Mesendoderm (in vitro differentiated cells): Measurements from ENCODE around the gene HS3ST5.

Experiments
- DNase-seq: peaks from one replicate; pipeline ENCODE4 v3.0.0; 2013
- H2AK5ac ChIP-seq: 2 replicates; pipeline ENCODE4 v1.6.1; 2013; ENCODE audit warnings: low read length, inconsistent platforms
- H2BK120ac ChIP-seq: 2 replicates; pipeline ENCODE4 v1.6.1; 2013; ENCODE audit warnings: low read depth, mild to moderate bottlenecking, low read length, moderate library complexity, mixed read lengths
- H2BK15ac ChIP-seq: replicated peaks from 2 replicates; pipeline ENCODE4 v1.6.1; 2013; ENCODE audit warnings: low read depth, mild to moderate bottlenecking, moderate library complexity
- H2BK5ac ChIP-seq: 2 replicates; pipeline ENCODE4 v1.6.1; 2013; ENCODE audit warnings: low read length, inconsistent platforms
- H3K18ac ChIP-seq: 2 replicates; pipeline ENCODE4 v1.6.1; 2013; ENCODE audit warnings: mild to moderate bottlenecking, low read length, mixed read lengths
- H3K23ac ChIP-seq: one replicate; pipeline ENCODE4 v1.6.1; 2013; ENCODE audit warnings: low read length
- H3K27ac ChIP-seq: 2 replicates; pipeline ENCODE4 v1.5.1; 2013; ENCODE audit warnings: low read depth, mild to moderate bottlenecking, inconsistent platforms, low read length, moderate library complexity
- H3K27me3 ChIP-seq: 2 replicates; pipeline ENCODE4 v1.6.1; 2013; ENCODE audit warnings: low read length, control low read depth, mild to moderate bottlenecking, inconsistent platforms; ENCODE audit not compliant: insufficient read depth, poor library complexity
- H3K36me3 ChIP-seq: 2 replicates; pipeline ENCODE4 v1.6.1; 2013; ENCODE audit warnings: low read length, inconsistent platforms; ENCODE audit not compliant: control insufficient read depth, insufficient read depth
- H3K4ac ChIP-seq: one replicate; pipeline ENCODE4 v1.6.1; 2013; ENCODE audit warnings: low read depth, mild to moderate bottlenecking, low read length, moderate library complexity
- H3K4me1 ChIP-seq: 2 replicates; pipeline ENCODE4 v1.6.1; 2013; ENCODE audit warnings: low read depth, low read length, inconsistent platforms; ENCODE audit not compliant: control insufficient read depth
- H3K4me2 ChIP-seq: 2 replicates; pipeline ENCODE4 v1.6.1; 2013; ENCODE audit warnings: low read length
- H3K4me3 ChIP-seq: 2 replicates; pipeline ENCODE4 v1.5.1; 2013; ENCODE audit warnings: mild to moderate bottlenecking, low read length
- H3K56ac ChIP-seq: one replicate; pipeline ENCODE4 v1.6.1; 2013; ENCODE audit warnings: low read length
- H3K79me1 ChIP-seq: 2 replicates; pipeline ENCODE4 v1.6.1; 2013; ENCODE audit warnings: low read length, inconsistent platforms
- H3K79me2 ChIP-seq: 2 replicates; pipeline ENCODE4 v1.6.1; 2013; ENCODE audit warnings: mild to moderate bottlenecking, low read length; ENCODE audit not compliant: control insufficient read depth, insufficient read depth
- H3K9ac ChIP-seq: 2 replicates; pipeline ENCODE4 v1.6.1; 2013; ENCODE audit warnings: low read length, inconsistent platforms
- H4K5ac ChIP-seq: one replicate; pipeline ENCODE4 v1.6.1; 2013; ENCODE audit warnings: low read length
- H4K8ac ChIP-seq: one replicate; pipeline ENCODE4 v1.6.1; 2013; ENCODE audit warnings: low read depth, mild to moderate bottlenecking, control low read depth, low read length, moderate library complexity
- whole genome bisulfite sequencing: extraction: QIAGEN DNeasy Blood & Tissue Kit; methylation state at CpG from one replicate; pipeline ENCODE4 v1.1.7; 2013; ENCODE audit warnings: low lambda C conversion rate, missing lambda C conversion rate; ENCODE audit not compliant: insufficient coverage; ENCODE audit errors: extremely low coverage; 5-methylcytosine and 5-hydroxymethylcytosine counted together

The HS3ST5 gene

GRCh38 chr6:114090626-114091025 lies 252.2 kb downstream of the HS3ST5 start:
- no peaks in the 10 kb centered on the region for H3K79me2 ChIP-seq
- H2AK5ac ChIP-seq: no peak overlapping the region
- no peak overlapping the region for H3K56ac ChIP-seq
- no peak for DNase-seq
- no peaks in the 10 kb centered on the region for H3K4me1 ChIP-seq
- no peak overlapping the region for H2BK5ac ChIP-seq
- no peak overlapping the region for H4K8ac ChIP-seq
- no peaks in the 10 kb centered on the region for H3K27me3 ChIP-seq
- H3K23ac ChIP-seq: no peak overlapping the region
- H3K27ac ChIP-seq: no peak overlapping the region
- WGBS: no CpG with 5 or more reads among the region's 4 CpGs
- H3K4me3 ChIP-seq: no peak overlapping the region
- no peak overlapping the region for H3K4ac ChIP-seq
- H3K9ac ChIP-seq: no peak overlapping the region
- H2BK15ac ChIP-seq: no peak overlapping the region
- no peak overlapping the region for H3K18ac ChIP-seq
- H3K79me1 ChIP-seq: no peaks in the 10 kb centered on the region
- H4K5ac ChIP-seq: no peak overlapping the region
- H3K36me3 ChIP-seq: no peaks in the 10 kb centered on the region
- no peak overlapping the region for H2BK120ac ChIP-seq
- no peak overlapping the region for H3K4me2 ChIP-seq

GRCh38 chr6:114087496-114087895 lies 255.3 kb downstream of the HS3ST5 start:
- no peak for DNase-seq
- Histone ChIP-seq H3K27me3 (no peaks in the 10 kb centered on the region), H3K4me3 (no peak overlapping the region), H3K4ac (no peak overlapping the region), H3K79me1 (no peaks in the 10 kb centered on the region), H3K36me3 (no peaks in the 10 kb centered on the region), H3K79me2 (no peaks in the 10 kb centered on the region), H3K4me2 (no peak overlapping the region), H3K27ac (no peak overlapping the region), H2AK5ac (no peak overlapping the region), H2BK120ac (no peak overlapping the region), H3K4me1 (peaks cover 2% of the 10 kb centered on the region), H4K5ac (no peak overlapping the region), H2BK15ac (no peak overlapping the region), H3K9ac (no peak overlapping the region), H3K23ac (no peak overlapping the region), H3K56ac (no peak overlapping the region), H2BK5ac (no peak overlapping the region), H4K8ac (no peak overlapping the region), H3K18ac (no peak overlapping the region)
- WGBS: no CpG with 5 or more reads among the region's 2 CpGs

- H2BK15ac ChIP-seq: no peak overlapping the region
- no peaks in the 10 kb centered on the region for H3K79me1 ChIP-seq
- H3K27ac ChIP-seq: no peak overlapping the region
- H4K5ac ChIP-seq: no peak overlapping the region
- H3K18ac ChIP-seq: no peak overlapping the region
- no peak overlapping the region for H4K8ac ChIP-seq
- H3K56ac ChIP-seq: no peak overlapping the region
- no peak overlapping the region for H3K4me2 ChIP-seq
- no peak overlapping the region for H2BK5ac ChIP-seq
- H3K27me3 ChIP-seq: no peaks in the 10 kb centered on the region
- H3K23ac ChIP-seq: no peak overlapping the region
- H3K79me2 ChIP-seq: no peaks in the 10 kb centered on the region
- no CpG with 5 or more reads among the region's 2 CpGs for WGBS
- H2BK120ac ChIP-seq: no peak overlapping the region
- H3K4me3 ChIP-seq: no peak overlapping the region
- no peak overlapping the region for H3K4ac ChIP-seq
- H2AK5ac ChIP-seq: no peak overlapping the region
- H3K9ac ChIP-seq: no peak overlapping the region
- no peak for DNase-seq
- H3K4me1 ChIP-seq: peaks cover 2% of the 10 kb centered on the region
- no peaks in the 10 kb centered on the region for H3K36me3 ChIP-seq
Observed at GRCh38 chr6:114085211-114085610, 257.6 kb downstream of the HS3ST5 start.

GRCh38 chr6:114084327-114084890 lies 258.4 kb downstream of the HS3ST5 start:
- no CpG with 5 or more reads among the region's 16 CpGs for WGBS
- H4K8ac ChIP-seq: no peak overlapping the region
- no peaks in the 10 kb centered on the region for H3K36me3 ChIP-seq
- no peak overlapping the region for H3K4me2 ChIP-seq
- H3K27ac ChIP-seq: no peak overlapping the region
- no peaks in the 10 kb centered on the region for H3K79me2 ChIP-seq
- no peak overlapping the region for H3K23ac ChIP-seq
- H2BK5ac ChIP-seq: no peak overlapping the region
- DNase-seq: no peak
- H2BK15ac ChIP-seq: no peak overlapping the region
- H3K9ac ChIP-seq: no peak overlapping the region
- no peaks in the 10 kb centered on the region for H3K79me1 ChIP-seq
- H3K4ac ChIP-seq: no peak overlapping the region
- H3K4me1 ChIP-seq: peaks cover 2% of the 10 kb centered on the region
- no peak overlapping the region for H2AK5ac ChIP-seq
- no peak overlapping the region for H3K18ac ChIP-seq
- H4K5ac ChIP-seq: no peak overlapping the region
- no peak overlapping the region for H3K56ac ChIP-seq
- H3K27me3 ChIP-seq: no peaks in the 10 kb centered on the region
- no peak overlapping the region for H2BK120ac ChIP-seq
- no peak overlapping the region for H3K4me3 ChIP-seq

- Histone ChIP-seq H2BK15ac (no peak overlapping the region), H3K79me1 (no peaks in the 10 kb centered on the region)
- WGBS: no CpG with 5 or more reads among the region's 3 CpGs
Observed at GRCh38 chr6:114083251-114083650, 259.6 kb downstream of the HS3ST5 start.

GRCh38 chr6:114081730-114082129 lies 261.1 kb downstream of the HS3ST5 start:
- WGBS: 96% methylated on average over 1 of the region's 3 CpGs

More at GRCh38 chr6:114083251-114083650, 259.6 kb downstream of the HS3ST5 start:
- Histone ChIP-seq H3K36me3 (no peaks in the 10 kb centered on the region), H3K4me2 (no peak overlapping the region), H3K27ac (no peak overlapping the region), H3K56ac (no peak overlapping the region), H2BK120ac (no peak overlapping the region), H3K4ac (no peak overlapping the region), H3K4me1 (peaks cover 2% of the 10 kb centered on the region), H3K79me2 (no peaks in the 10 kb centered on the region), H3K27me3 (no peaks in the 10 kb centered on the region), H4K5ac (no peak overlapping the region), H2BK5ac (no peak overlapping the region), H2AK5ac (no peak overlapping the region), H3K9ac (no peak overlapping the region), H4K8ac (no peak overlapping the region), H3K23ac (no peak overlapping the region), H3K4me3 (no peak overlapping the region), H3K18ac (no peak overlapping the region)
- peak; percentile 23 for DNase-seq

More at GRCh38 chr6:114081730-114082129, 261.1 kb downstream of the HS3ST5 start:
- Histone ChIP-seq H2BK15ac (no peak overlapping the region), H3K4me2 (no peak overlapping the region), H3K18ac (no peak overlapping the region), H3K9ac (no peak overlapping the region), H3K27me3 (no peaks in the 10 kb centered on the region), H3K79me2 (no peaks in the 10 kb centered on the region), H3K4me1 (peaks cover 2% of the 10 kb centered on the region), H2BK5ac (no peak overlapping the region), H3K4me3 (no peak overlapping the region), H3K27ac (no peak overlapping the region), H2AK5ac (no peak overlapping the region), H3K79me1 (no peaks in the 10 kb centered on the region), H3K56ac (no peak overlapping the region), H3K36me3 (no peaks in the 10 kb centered on the region), H4K5ac (no peak overlapping the region), H2BK120ac (no peak overlapping the region), H3K4ac (no peak overlapping the region), H3K23ac (no peak overlapping the region), H4K8ac (no peak overlapping the region)
- DNase-seq: no peak
